Cardiac fibroblast (primary cell): ENCODE measurements around the gene FOXK2.

ENCODE experiments used
- DNase-seq, 2 donors: peaks; one replicate each; pipeline versions ENCODE4 v3.0.0 to v3.0.0-alpha.2; 2010; ENCODE audit warnings: low read depth in 2 of 2
- H3K4me3 ChIP-seq, 2 donors: replicated peaks in 1 of 2; 1 replicate in 1 of 2; 2 replicates in 1 of 2; pipeline ENCODE4 v1.5.1; 2011; ENCODE audit warnings: low read depth in 2 of 2, low read length in 2 of 2, mild to moderate bottlenecking in 2 of 2, moderate library complexity in 1 of 2
- TF ChIP-seq, protein P1 (sequence below): IDR thresholded peaks from one replicate; pipeline ENCODE4 v1.5.1; 2011; ENCODE audit warnings: low read depth, mild to moderate bottlenecking, low read length, inconsistent platforms

FOXK2 gene

DNA sequence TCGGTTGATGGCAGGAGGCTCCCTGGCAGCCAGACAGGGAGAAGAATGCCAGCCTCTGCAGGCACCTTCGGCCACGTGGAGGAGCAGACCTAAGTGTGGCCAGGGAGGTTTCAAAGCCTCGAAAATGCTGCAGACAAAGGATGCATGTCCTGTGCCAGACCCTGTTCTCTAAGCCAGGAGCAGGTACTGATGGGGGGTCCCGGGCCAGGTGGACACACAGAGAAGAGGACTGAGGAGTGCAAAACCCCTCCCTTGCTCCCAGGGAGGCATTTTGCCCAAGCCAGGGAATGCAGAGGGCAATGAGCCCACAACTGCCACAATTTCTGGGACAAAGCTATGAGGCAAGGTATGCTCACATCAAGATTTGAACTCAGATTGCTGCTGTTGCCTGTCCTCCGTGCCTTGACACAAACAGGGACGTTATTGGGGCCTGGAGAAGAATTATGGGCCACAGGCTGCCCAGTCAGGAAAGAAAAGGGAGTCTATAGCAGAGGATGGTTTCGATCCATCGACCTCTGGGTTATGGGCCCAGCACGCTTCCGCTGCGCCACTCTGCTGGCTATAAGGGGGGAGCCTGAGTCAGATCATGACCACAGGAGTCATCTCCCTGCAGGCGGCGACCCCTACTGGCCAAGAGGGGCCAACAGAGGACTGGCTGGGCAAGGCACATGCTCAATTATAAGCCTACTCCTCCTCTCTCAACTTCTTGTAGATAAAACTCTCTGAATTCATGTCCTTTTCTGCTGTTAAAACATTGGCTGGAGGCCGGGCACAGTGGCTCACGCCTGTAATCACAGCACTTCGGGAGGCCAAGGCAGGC is 25.1 kb upstream of the FOXK2 start:
- peak; percentile 96 for DNase-seq
- TF ChIP-seq, protein P1, sequence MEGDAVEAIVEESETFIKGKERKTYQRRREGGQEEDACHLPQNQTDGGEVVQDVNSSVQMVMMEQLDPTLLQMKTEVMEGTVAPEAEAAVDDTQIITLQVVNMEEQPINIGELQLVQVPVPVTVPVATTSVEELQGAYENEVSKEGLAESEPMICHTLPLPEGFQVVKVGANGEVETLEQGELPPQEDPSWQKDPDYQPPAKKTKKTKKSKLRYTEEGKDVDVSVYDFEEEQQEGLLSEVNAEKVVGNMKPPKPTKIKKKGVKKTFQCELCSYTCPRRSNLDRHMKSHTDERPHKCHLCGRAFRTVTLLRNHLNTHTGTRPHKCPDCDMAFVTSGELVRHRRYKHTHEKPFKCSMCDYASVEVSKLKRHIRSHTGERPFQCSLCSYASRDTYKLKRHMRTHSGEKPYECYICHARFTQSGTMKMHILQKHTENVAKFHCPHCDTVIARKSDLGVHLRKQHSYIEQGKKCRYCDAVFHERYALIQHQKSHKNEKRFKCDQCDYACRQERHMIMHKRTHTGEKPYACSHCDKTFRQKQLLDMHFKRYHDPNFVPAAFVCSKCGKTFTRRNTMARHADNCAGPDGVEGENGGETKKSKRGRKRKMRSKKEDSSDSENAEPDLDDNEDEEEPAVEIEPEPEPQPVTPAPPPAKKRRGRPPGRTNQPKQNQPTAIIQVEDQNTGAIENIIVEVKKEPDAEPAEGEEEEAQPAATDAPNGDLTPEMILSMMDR: peak; percentile 96
- peak overlapping the region in 1 of 2 donors; percentile 18 for H3K4me3 ChIP-seq

DNA sequence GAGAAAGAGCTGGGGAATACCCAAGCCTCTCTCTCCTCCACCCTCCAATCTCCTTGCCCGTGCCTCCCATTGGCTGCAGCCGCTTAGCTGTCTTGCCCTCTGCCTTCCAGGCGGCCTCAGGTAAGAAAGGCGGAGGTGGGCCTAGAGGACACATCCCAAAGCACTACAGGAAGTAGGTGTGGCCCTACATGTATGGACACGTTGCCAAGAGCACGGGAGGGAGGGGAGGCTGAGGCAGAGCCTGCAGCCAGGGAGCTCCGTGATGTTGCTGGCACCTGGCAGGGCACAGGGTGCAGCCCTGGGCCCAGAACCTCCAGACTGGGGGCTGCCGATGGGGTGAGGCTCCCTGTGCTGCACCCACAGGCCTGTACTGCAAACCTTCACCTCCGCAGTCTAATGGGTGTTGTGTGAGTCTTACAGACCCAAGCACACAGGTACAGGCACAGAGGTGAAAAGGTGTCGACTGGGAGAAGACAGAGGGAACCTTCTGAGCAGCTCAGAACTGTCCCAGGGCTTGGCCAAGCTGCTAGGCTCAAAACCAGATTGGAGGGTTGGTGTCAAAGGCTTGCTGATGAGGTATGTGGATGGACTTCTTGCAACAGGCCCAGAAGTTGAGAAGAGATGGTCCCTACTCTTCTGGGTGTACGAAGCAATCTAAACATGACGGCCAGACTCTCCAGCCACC is 23.5 kb upstream of the FOXK2 start:
- TF ChIP-seq, protein P1: no peak
- no peak for DNase-seq
- no peak overlapping the region for H3K4me3 ChIP-seq

DNA sequence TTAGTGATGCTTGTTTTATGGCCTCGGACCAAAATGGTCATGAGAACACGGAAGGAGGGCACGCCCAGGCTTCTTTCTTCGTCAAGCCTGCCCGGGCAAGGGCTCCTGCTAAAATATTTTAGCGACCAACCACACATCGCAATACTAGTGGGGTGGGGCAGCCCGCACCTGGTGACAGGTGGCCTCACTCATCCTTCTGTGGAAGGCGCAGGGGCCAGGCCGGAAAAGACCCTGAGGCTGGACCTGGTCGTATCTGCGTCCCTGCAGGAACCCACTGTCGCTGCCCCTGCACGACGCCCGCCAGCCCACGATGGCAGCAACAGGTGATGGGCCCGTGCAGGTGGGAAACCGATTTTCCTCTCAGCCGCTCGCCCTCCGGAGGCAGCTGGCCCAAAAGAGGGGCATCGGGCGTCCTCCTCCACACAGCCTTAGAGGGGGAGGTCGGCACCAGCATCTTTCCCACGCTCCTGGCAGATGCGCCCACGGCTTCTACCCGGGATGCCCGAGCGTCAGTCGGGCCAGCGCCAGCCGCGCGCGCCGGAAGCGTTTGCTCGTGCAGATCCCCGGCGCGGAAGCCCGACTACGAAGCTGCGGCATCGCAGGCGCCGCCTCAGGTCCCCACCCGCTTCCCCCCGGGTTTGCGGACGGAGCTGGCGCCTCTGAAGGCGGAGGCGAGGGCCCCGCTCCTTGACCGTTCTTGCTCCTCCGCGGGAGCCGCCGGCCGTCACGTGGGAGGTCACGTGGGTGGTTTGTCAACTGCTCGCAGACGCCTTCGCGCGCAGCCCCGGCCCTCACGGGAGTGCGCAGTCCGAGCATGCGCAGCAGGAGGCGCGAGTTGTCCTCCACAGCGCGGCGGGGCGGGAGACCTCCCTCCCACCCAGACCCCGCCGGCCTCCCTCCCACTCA is 22.8 kb upstream of the FOXK2 start:
- TF ChIP-seq, protein P1: no peak
- peak; percentile 93 to 95 for DNase-seq
- H3K4me3 ChIP-seq: peak overlapping the region; percentile 63 to 67

DNA sequence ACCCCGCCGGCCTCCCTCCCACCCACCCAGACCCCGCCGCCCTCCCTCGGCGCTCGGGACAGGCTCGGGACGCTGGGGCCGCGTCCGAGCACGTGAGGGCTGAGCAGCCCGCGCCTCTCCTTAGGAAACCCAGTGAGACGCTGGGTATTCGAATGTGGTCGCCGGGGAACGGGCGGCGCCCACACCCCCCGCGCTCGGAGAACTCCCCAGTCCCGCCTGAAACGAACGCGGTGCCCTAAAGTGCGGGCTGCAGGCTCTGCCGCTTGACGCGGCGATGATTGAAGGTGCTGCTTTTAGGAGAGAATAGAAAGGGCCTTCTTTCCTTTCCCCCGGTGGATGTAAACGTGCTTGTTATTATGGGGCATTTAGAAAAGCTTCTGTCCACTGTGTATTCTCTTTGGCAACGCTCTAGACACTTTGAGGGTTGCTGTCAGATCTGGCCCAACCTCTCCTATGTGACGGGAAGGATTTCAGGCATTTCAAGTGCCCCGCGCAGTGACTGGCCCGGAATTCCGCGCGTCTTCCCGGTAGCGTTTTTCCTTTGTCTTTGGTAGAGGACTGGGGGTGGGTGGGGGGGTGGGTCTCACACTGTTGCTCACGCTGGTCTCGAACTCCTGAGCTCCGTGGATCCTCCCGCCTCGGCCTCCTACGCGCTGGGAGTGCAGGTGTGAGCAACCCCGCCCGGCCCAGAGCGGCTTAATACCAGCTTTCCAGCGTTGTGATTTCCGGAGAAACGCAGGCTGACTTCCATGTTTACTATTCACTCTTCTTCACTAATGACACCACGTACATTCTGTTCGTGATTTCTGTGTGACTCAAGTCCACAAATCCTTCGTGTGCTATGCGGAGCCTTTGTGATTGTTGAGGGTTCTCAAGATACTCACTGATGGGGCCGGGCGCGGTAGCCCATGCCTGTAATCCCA is 21.8 kb upstream of the FOXK2 start:
- TF ChIP-seq, protein P1: no peak
- DNase-seq: peak; percentile 48 to 65
- H3K4me3 ChIP-seq: peak overlapping the region; percentile 41 to 54

DNA sequence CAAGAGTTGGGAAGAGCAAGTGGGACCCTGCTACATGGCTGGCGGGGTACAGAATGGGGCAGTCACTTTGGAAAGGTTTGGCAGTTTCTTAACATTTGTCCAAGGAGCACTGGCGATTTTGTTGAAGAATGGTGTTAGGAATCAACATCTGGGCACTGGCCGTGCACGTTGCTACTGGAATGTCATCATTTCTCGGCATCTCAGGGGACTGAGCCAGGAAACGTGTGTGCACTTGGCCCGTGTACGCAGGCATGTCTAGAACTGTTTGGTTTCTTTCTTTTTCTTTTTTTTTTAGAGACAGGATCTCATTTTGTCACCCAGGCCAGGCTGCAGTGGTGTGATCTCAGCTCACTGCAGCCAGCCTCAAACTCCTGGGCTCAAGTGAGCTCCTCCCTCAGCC is 17.3 kb upstream of the FOXK2 start:
- H3K4me3 ChIP-seq: no peak overlapping the region
- peak; percentile 58 to 61 for DNase-seq
- TF ChIP-seq, protein P1: no peak
